GM18867 (cell line): ENCODE results near the gene CBX4.

ENCODE experiments used
- ATAC-seq: cut with Tn5 transposase; IDR thresholded peaks from one replicate; pipeline ENCODE4 v1.9.1; 2021; ENCODE audit warnings: mild to moderate bottlenecking, moderate library complexity; ENCODE audit not compliant: unreplicated experiment

The CBX4 gene

DNA sequence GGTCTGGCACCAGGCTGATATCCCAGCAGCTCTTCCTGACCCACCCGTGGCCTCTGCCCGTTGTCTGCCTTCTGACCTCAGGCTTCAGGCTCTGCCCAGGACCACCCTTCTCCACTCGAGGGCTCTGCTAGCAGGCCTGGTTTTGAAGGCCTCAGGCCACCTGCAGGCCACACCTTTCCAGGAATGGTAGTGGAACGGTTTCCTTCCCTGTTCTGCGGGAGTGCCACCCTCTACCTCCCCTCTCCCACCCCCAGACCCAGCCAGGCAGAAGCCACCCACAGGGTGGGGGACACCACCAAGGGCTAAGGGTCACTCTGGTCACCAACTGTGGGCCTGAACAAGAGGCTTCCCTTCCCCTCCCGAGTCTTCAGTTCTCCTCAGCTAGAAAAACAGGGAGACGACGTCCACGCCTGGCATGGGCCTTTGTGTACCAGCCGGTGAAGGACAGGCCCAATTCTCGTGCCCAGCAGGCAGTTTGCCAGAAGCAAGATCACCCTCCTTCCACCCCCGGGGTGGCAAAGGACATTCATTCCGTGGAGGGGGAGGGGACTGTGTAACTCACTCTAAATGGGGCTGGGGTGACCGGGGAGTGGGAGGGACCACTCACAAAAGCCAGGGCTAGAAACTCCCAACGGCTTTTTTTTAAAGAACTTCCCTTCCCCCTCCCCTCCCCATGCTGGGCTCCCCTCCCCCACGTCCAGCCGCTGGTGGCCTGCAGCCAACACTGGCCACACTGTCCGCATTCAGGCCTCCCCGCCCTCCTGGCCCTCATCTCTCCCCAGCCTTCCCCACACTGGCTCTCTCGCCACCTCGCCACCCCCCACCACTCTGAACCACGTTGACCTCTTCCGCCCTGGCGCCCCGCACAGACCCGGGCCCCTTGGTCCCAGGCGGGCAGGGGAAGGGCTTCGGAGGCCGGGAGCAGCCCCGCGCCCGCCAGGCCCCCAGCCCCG, 7.7 kb downstream of the CBX4 start:
- no peak for ATAC-seq

GRCh38 chr17:79830763-79831264, 8.4 kb downstream of the CBX4 start:
- ATAC-seq: no peak

GRCh38 chr17:79830303-79830702, 8.9 kb downstream of the CBX4 start:
- ATAC-seq: no peak

DNA sequence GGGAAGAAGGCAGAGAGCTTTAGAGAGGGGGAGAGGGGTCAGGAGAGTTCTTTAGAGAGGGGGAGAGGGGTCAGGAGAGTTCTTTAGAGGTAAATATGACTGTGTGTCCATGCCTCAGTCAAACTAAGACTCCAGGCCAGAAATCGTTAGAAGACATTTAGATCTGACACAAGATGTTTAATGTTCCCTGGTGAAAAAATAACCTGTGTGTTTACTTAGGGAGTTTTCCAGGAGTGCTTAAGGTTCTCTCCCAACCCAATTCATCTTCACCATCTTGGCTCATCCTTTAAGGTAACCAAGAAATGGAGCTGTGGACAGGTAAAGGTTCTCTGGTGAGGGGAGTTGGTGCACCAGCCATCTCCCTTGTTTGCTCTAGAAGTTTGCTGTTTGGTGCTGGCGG, 9.8 kb downstream of the CBX4 start:
- no peak for ATAC-seq

- ATAC-seq: no peak
Observed at GRCh38 chr17:79829004-79829403, 10.2 kb downstream of the CBX4 start.

- ATAC-seq: no peak
Observed at GRCh38 chr17:79826841-79827578, 12.2 kb downstream of the CBX4 start.

DNA sequence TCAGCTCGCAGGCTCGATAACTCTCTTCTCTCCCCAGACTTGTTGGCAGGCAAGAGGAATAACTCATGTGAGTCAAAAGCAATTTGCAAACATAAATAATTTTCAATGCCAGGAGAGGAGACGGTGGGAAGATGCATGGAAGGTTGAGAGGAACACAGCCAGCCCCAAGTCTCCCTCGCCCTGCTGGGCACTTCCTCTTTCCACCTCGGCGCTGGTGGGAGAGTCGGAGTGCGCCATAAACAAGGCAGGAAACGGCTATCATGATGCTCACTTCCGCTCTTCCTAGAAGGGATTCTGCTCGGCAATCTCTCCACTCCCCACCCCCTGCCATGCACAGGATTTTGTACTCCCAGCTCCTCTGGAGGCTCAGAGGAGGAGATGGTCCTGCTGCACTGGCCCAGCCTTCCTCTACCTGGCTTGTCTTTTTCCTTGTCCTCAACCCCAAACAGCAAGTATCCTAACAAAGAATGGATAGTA, 13.0 kb downstream of the CBX4 start:
- no peak for ATAC-seq

- ATAC-seq: no peak
Observed at GRCh38 chr17:79825580-79825921, 13.7 kb downstream of the CBX4 start.

DNA sequence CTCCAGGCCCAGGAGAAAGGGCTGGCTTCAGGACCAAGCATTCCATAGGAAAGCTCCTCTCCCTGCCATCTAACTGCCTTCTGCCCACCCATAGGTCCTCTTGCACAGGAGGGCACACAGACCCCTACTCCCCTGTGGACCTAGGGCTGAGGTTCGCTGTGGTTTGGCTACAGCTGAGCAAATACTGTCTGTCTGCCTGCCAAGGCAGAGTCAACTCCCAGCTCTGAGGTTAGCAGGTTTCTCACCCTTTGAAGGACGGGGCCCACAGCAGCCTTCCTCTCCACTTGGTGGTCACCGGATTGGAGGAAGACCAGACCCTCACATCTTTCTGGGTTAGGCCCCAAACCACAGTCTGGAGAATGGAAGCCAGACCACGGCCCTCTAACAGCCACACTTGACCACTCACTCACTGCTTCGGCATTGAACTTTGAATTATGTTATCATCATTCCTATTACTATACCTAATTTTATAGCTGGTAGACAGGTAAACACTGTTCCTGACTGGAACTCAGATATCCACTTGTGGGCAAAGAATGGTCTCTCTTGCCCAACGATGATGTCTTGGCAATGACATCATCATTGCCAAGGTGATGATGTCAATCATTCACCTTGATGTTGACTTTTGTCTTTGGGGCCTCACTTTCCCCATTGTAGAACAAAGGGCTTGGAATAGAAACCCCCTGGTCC, 14.2 kb downstream of the CBX4 start:
- no peak for ATAC-seq

DNA sequence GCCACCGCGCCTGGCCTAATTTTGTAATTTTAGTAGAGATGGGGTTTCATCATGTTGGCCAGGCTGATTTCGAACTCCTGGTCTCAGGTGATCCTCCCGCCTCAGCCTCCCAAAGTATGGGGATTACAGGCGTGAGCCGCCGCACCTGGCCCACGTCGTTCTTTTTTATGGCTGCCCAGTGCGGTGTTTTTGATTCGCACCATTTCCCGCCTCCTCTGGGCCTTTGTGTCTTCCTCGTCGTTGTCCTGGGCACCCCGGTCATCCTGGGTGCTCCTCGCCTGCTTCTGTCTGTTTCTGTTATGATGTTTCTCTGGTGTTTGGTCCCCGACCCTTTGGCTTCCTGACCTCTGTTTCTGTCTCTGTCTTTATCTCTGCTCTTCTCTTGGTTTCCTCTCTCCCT, 15.0 kb downstream of the CBX4 start:
- ATAC-seq: no peak

DNA sequence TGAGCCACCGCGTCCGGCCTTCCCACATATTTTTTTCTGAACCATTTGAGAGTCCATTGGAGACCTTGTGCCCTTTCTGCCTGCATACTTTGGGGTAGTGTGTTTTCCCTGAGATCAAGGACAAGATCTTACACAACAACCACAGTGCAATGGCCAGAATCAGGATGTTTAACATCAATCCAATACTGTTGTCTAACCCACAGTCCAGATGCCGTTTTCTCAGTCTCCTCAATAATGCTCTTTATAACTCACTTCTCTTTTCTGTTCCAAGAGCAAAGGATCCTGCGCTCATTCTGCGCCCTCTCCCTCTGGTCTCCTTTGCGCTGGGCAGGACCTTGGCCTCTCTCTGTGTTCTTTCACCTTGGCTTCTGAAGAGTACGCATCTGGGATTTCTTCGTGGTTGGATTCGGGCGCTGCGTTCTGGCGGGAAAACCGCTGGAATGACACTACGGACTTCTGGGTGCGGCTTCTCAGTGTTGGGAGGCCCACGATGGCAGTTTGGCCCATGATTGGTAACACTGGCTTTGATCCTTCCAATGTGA, 16.6 kb downstream of the CBX4 start:
- ATAC-seq: no peak

DNA sequence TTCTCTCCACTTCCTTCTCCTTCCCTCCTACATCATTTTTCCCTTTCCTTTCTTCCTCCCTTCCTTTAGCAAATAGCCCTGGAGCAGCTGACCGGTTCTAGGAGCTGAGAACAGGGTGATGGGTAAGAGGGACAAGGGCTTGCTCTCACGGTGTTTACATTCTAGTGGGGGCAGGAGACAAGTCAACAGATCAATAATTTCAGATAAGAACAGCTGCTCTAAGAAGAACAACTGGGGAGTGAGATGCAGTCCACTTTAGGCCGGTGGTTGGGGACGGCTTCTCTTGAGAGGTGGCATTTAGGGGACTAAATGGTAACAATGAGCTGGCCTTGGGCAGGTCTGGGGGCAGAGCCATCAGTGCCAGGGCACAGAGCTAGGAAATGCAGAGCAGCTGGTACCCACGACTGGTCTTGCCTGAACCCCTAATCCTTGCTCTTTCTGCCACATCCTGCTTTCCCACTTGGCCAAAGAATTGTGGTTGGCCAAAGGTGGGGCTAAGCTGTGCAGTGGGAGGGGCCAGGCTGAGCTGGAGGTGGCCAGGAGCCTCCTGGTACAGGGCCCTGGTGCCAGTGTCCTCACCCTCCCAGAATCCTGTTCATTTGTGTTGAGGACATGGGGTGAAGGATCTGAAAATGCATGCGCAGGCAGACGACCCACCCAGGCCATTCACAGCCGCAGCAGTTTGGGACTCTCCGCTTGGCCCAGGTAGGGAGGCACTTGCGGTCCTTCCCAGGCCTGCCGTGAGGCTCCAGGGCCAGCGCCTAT, 17.7 kb downstream of the CBX4 start:
- ATAC-seq: no peak

DNA sequence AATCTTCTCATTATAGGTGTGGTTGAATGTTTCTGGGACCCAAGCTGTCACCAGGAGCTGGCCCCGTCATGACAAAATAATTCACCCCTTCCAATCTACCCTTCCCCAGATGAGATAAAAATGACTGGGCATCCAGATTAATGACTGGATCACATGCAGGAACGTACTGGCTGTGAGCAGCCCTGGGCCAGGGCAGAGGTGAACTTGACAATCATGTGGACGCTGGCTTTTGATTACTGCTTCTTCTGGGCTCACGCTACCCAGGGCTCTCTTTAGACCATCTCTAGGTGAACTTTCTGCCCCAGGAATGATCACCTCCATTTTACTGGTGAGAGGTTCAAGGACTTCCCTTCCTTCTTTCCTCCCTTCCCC, 18.3 kb downstream of the CBX4 start:
- ATAC-seq: no peak

DNA sequence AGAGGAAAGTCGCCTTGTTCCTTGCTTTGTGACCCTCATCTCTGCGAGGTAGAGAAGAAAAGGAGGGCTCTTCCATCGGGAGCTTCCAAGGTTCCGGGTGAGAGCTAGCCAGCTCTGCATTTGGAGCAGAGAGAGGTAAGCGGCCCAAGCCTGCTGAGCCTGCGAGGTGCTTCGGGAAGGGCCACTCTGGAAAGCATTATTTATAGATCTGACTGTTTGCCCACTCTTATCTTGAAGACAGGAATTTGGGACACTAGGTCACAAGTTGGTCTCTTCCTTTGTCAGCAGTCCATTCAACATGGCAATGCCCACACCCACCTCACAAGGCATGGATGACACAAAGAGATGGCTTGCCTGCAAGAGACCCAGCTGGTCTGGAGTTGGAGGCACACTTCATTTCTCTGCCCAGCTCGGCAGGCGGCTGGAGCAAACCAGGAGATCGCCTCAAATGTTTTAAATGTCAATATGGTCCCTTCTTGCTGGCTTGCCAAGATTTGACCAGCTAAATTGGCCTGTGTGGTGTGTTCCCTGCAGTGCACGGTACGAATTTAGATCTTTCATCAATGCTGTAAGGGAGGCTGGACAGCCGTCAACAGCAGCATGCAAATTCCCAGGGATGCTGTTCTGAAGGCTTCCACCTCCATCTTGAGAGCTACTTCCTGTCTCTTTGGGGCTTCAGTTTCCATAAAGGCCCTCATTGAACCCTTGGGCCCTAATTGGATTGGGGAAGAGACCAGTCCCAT, 19.5 kb downstream of the CBX4 start:
- no peak for ATAC-seq

DNA sequence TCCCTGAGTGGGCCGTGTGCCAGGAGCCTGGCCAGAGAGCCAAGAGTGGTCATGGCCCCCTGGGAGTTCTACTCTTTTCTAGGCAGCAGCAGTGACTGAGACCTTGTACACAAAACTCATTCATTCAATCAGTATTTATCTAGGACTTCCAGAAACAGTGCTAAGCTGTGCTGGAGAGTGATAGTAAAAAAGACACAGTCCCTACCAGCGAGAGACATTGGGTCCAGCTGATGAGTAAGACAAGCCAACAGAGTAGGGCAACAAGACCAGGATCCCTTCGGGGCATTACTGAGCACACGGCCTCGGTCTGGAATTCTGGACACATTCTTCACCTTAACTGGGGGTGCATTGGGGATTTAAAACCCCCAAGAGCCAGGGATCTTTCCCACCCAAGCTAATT, 20.2 kb downstream of the CBX4 start:
- no peak for ATAC-seq

DNA sequence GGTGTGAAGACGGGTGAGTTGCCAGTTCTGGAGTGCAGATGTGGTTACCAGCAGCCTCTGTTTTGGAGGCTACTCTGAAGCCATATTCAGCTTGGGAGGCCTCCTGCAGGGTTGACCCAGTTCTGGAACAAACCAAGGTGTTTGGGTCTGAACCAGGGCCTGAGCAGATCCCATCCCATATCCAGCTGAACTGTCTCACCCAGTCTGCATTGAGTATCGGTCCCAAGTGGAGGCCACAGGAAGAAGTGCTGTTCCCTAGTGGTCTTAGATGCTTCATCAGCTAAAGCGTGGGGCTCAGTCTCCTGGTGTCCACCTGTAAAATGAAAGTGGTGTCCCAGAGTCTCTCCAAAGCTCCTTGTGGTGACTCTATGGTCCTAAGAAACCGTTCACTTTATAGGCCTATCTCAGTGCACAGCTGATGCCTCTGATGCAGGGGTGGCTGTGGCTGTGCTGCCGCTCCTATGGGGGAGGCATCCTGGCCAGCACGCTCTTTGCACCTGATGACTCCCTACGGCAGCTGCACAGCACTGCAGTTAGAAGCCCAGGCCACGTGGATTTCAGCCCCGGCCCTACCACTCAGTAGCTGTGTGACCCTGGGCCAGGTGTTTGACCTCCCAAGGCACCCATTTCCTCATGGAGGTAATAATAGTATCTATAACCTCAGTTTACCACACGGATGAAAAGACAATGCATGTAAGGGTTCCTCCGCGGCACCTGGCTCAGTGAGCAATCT, 21.0 kb downstream of the CBX4 start:
- no peak for ATAC-seq

DNA sequence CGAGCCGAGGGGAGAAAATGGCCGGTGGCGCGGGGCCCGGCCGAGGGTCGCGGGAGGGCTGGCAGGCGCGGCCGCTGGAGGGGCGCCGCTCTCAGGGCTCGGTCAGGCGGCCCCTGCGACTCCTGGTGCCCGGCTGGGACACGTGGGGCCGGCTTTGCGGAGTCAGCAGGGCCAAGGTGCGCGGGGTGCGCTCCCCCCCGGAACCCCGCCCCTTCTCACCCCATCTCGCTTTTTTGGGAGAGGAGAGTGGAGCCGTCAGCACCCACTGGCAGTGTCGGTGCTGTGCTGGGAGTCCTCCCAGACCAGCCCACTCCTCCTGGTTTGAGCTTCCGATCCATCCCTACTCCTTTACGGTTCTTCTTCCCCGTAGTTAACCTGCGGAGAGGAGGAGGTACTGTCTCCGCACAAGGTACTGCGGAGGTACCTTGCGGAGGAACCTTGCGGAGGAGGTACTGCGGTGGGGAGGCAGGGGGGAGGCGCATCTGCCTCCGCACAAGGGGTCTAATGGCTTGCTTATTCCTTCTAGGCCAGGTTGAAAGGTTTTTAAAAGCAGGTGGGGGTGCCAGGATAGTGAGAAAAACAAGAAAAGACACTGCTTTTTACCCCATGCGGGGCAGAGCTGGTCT, 23.3 kb downstream of the CBX4 start:
- no peak for ATAC-seq

DNA sequence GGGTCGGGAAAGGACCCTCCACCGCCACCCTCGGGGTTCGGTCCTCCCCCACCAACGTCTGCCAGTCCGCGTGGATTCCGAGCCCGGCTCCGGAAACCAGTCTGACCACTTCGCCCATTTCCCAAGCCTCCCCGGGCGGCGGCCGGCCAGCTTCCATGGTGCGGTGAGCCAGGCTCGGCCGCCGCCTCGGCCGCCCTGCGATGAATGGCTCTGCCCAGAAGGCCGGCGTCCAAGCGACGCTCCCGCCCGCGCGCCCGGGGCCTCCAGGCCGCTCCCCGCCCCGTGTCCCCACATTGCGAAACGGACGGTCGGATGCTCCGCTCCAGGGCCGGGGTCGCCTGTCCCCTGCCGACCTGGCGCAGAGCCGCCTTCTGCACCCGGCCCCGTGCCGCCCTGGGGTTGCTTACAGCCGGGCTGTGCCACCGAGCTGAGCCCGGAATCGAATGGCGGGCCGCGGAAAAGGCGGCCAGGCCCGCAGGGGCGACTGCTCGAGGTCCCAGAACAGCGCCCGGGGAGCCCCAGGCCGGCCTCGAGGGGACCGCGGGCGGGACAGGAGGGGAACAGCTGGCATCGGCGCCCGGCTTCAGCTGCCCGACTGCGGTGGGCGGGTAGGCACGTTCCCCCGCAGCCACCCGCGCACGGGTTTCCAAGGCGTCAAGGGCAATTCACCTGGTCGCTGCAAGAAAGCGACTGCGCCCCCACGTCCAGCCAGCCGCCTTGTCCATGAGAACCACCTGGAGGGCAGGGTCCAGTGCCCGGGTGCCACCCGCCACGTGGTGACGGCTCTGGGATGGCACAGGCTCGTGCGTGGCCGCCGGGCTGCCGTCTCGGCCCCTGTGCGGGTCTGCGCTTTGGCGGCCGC, 24.0 kb downstream of the CBX4 start:
- no peak for ATAC-seq
